Lower leg skin (tissue), 3 donors: ENCODE results near the gene HOGA1.

Experiments
- POLR2A ChIP-seq, 2 donors: fragments of 450-650 bp; IDR thresholded peaks; one replicate each; pipeline ENCODE4 v1.6.1; 2016 to 2017; ENCODE audit warnings: antibody characterized with exemption in 2 of 2, mild to moderate bottlenecking in 1 of 2, moderate library complexity in 1 of 2
- TF ChIP-seq, protein P1 (sequence below), 3 donors: fragments of 450-650 bp; IDR thresholded peaks; one replicate each; pipeline ENCODE4 v1.5.1; 2016; ENCODE audit warnings: antibody characterized with exemption in 3 of 3, mild to moderate bottlenecking in 3 of 3, moderate library complexity in 2 of 3

DNA sequence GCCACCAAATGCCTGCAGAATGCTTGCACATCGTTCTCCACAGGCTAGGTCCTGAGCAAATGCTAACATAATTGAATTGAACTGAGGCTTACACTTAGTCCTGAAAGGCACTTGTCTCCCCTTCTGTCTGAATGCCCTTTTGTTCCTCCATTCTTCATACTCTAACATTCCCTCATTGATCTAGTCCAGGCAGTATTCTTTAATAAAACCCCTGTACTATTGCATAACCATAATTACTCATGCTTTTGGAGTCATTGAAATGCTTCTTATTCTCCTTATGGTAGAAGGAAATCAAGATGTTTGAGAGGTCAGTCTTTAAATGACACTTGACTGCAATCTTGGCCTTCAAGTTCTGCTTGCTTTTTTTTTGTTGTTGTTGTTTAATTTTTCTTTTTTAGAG is 63.4 kb downstream of the HOGA1 start:
- TF ChIP-seq, protein P1, sequence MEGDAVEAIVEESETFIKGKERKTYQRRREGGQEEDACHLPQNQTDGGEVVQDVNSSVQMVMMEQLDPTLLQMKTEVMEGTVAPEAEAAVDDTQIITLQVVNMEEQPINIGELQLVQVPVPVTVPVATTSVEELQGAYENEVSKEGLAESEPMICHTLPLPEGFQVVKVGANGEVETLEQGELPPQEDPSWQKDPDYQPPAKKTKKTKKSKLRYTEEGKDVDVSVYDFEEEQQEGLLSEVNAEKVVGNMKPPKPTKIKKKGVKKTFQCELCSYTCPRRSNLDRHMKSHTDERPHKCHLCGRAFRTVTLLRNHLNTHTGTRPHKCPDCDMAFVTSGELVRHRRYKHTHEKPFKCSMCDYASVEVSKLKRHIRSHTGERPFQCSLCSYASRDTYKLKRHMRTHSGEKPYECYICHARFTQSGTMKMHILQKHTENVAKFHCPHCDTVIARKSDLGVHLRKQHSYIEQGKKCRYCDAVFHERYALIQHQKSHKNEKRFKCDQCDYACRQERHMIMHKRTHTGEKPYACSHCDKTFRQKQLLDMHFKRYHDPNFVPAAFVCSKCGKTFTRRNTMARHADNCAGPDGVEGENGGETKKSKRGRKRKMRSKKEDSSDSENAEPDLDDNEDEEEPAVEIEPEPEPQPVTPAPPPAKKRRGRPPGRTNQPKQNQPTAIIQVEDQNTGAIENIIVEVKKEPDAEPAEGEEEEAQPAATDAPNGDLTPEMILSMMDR (IDR thresholded peaks at IDR 0.05), result no peak
- TF ChIP-seq POLR2A (IDR thresholded peaks at IDR 0.05), result no peak
